Measurements from ENCODE around the gene CHST11. TPM values are rescaled to one million over a fixed set of nuclear protein-coding genes. Genes with fewer than 3 reads are reported as not detected.

Gene CHST11
- 26.7 to 36.9 TPM (median 35.2 TPM) in 5 replicates for total RNA-seq (2022; extraction: Qiagen RNA extraction; ENCODE audit: low read depth)

GRCh38 chr12:104456417-104456949 is at the start of gene CHST11:
Gene CHST11, plus strand, starts transcription at chr12:104456948.

Other genes with a start within 250 kb of the CHST11 start
- 1,025 to 1,427 TPM (median 1,140 TPM) in 5 replicates for gene TXNRD1, start 241.2 kb upstream of the CHST11 start, total RNA-seq (2022; extraction: Qiagen RNA extraction; ENCODE audit: low read depth)
- 8.4 to 12.7 TPM (median 8.5 TPM) in 5 replicates for gene EID3, start 153.2 kb upstream of the CHST11 start, total RNA-seq (2022; extraction: Qiagen RNA extraction; ENCODE audit: low read depth)